Natural killer cell (primary cell): ENCODE measurements around the gene CNBP. TPM values are rescaled to one million over a fixed set of nuclear protein-coding genes. Genes with fewer than 3 reads are reported as not detected.

Experiments used
- ATAC-seq, 3 donors: fragments of 150-1000 bp in 2 of 3; fragments of 200-7000 bp in 1 of 3; cut with Tn5 transposase; 1 replicate in 1 of 3; 2 replicates in 2 of 3; pipeline ENCODE4 v1.10.0; 2021; ENCODE audit warnings: mild to moderate bottlenecking in 2 of 3, moderate library complexity in 2 of 3
- DNase-seq, 2 donors: peaks; one replicate each; pipeline versions ENCODE4 v3.0.0 to v3.0.0-alpha.2; 2013 to 2021; ENCODE audit warnings: mixed read lengths in 1 of 2
- H3K27ac ChIP-seq: one replicate; pipeline ENCODE4 v1.5.1; 2013; ENCODE audit warnings: mild to moderate bottlenecking, low read length
- H3K27me3 ChIP-seq: one replicate; pipeline ENCODE4 v1.6.1; 2013; ENCODE audit warnings: low read length; ENCODE audit not compliant: control insufficient read depth, insufficient read depth
- H3K36me3 ChIP-seq: one replicate; pipeline ENCODE4 v1.6.1; 2013; ENCODE audit warnings: low read length; ENCODE audit not compliant: control insufficient read depth, insufficient read depth
- H3K4me1 ChIP-seq: one replicate; pipeline ENCODE4 v1.6.1; 2013; ENCODE audit warnings: low read length; ENCODE audit not compliant: control insufficient read depth, insufficient read depth
- H3K4me3 ChIP-seq: one replicate; pipeline ENCODE4 v1.5.1; 2013; ENCODE audit warnings: low read length
- H3K9me3 ChIP-seq: one replicate; pipeline ENCODE4 v1.6.1; 2013; ENCODE audit warnings: low read length; ENCODE audit not compliant: control insufficient read depth, insufficient read depth
- H3K27ac Mint-ChIP-seq, 2 donors: one replicate each; pipeline ENCODE4 v1.8.0; 2022; ENCODE audit warnings: mild to moderate bottlenecking in 2 of 2, mixed read lengths in 2 of 2, moderate library complexity in 1 of 2
- H3K27me3 Mint-ChIP-seq, 2 donors: one replicate each; pipeline ENCODE4 v1.8.0; 2022; ENCODE audit warnings: low read depth in 2 of 2, mixed read lengths in 2 of 2
- H3K36me3 Mint-ChIP-seq: one replicate; pipeline ENCODE4 v1.8.0; 2022; ENCODE audit warnings: mixed read lengths
- H3K4me1 Mint-ChIP-seq, 2 donors: one replicate each; pipeline ENCODE4 v1.8.0; 2022; ENCODE audit warnings: mixed read lengths in 2 of 2
- H3K4me3 Mint-ChIP-seq: one replicate; pipeline ENCODE4 v1.8.0; 2022; ENCODE audit warnings: mild to moderate bottlenecking, moderate library complexity, mixed read lengths
- H3K9me3 Mint-ChIP-seq, 2 donors: one replicate each; pipeline ENCODE4 v1.8.0; 2022; ENCODE audit warnings: mixed read lengths in 2 of 2
- CTCF ChIP-seq: fragments of 200-600 bp; IDR thresholded peaks from one replicate; pipeline ENCODE4 v1.8.0; 2022; ENCODE audit warnings: antibody characterized with exemption
- WGBS: methylation state at CpG from one replicate; pipeline ENCODE4 v1.1.7; 2013; ENCODE audit warnings: missing lambda C conversion rate; ENCODE audit not compliant: insufficient coverage; 5-methylcytosine and 5-hydroxymethylcytosine counted together
- intact Hi-C: fragments of 100-400 bp; cut with micrococcal nuclease; formaldehyde crosslinking; loops from one replicate; pipeline ENCODE4 v1.14.2; 2022
- total RNA-seq, 4 donors: library from RNA; stranded (reverse); fragments of 120-200 nt in 1 of 4; gene quantifications; one replicate each; pipeline versions ENCODE4 v1.2.3 to v1.2.4, GENCODE V29; 2013 to 2022

The CNBP gene
- total RNA-seq, 3 donors from 2014 or later (not counting 1 experiment from before 2014, with no cell fraction given) = 202 to 223 (median 211) TPM

GRCh38 chr3:129120254-129121004 lies 63.3 kb downstream of the CNBP start:
- no peak for TF ChIP-seq CTCF
- peak; percentile 71 to 86 (median 75) for ATAC-seq
- Mint-ChIP-seq H3K4me3 (peak overlapping the region; percentile 87), H3K4me1 (peaks cover 58 to 62% of the 10 kb centered on the region in 2 donors), H3K36me3 (no peaks in the 10 kb centered on the region), H3K27me3 (no peaks in the 10 kb centered on the region), H3K27ac (peak overlapping the region; percentile 74 to 87), H3K9me3 (no peaks in the 10 kb centered on the region)
- Histone ChIP-seq H3K4me1 (peaks cover 57% of the 10 kb centered on the region), H3K36me3 (peaks cover 11% of the 10 kb centered on the region), H3K9me3 (no peaks in the 10 kb centered on the region), H3K27ac (peak overlapping the region; percentile 88), H3K4me3 (peak overlapping the region; percentile 92), H3K27me3 (no peaks in the 10 kb centered on the region)
- peak; percentile 82 to 96 for DNase-seq
- 0% methylated on average over 18 of the region's 18 CpGs for WGBS
- intact Hi-C loops = loop anchor here (1.0 to 2.0 kb wide), 6 partner anchors 41 to 129 kb away; partner anchors contain the start of genes CNBP, COPG1 and ISY1

GRCh38 chr3:129119365-129120100 lies 64.2 kb downstream of the CNBP start:
- H3K4me1 ChIP-seq = peaks cover 65% of the 10 kb centered on the region
- intact Hi-C loops = loop anchor here (1.0 to 2.0 kb wide), 6 partner anchors 42 to 130 kb away; partner anchors contain the start of genes CNBP, COPG1 and ISY1

GRCh38 chr3:129118745-129119144 lies 65.0 kb downstream of the CNBP start:
- no peak for TF ChIP-seq CTCF
- ATAC-seq = peak in 2 of 3 donors; percentile 6 to 19
- Histone ChIP-seq H3K9me3 (no peaks in the 10 kb centered on the region), H3K27ac (peak overlapping the region; percentile 88), H3K36me3 (peaks cover 15% of the 10 kb centered on the region), H3K27me3 (no peaks in the 10 kb centered on the region), H3K4me1 (peaks cover 70% of the 10 kb centered on the region), H3K4me3 (peak overlapping the region; percentile 2)
- H3K9me3 Mint-ChIP-seq = no peaks in the 10 kb centered on the region
- no peaks in the 10 kb centered on the region for H3K36me3 Mint-ChIP-seq
- H3K27ac Mint-ChIP-seq = peak overlapping the region; percentile 74 to 87
- intact Hi-C loops = no loop called here
- H3K4me1 Mint-ChIP-seq = peaks cover 63 to 75% of the 10 kb centered on the region in 2 donors
- peak in 1 of 2 donors; percentile 89 for DNase-seq
- 54% methylated on average over 4 of the region's 5 CpGs for WGBS
- H3K27me3 Mint-ChIP-seq = no peaks in the 10 kb centered on the region
- H3K4me3 Mint-ChIP-seq = peak overlapping the region; percentile 87

More at GRCh38 chr3:129119365-129120100, 64.2 kb downstream of the CNBP start:
- no peaks in the 10 kb centered on the region for H3K9me3 ChIP-seq
- Mint-ChIP-seq H3K36me3 (no peaks in the 10 kb centered on the region), H3K27me3 (no peaks in the 10 kb centered on the region), H3K27ac (peak overlapping the region; percentile 74 to 87), H3K9me3 (no peaks in the 10 kb centered on the region), H3K4me3 (peak overlapping the region; percentile 87), H3K4me1 (peaks cover 60 to 67% of the 10 kb centered on the region in 2 donors)
- DNase-seq (peak in 1 of 2 donors; percentile 31), ATAC-seq (no peak)
- 27% methylated on average over 12 of the region's 13 CpGs for WGBS
- peaks cover 11% of the 10 kb centered on the region for H3K36me3 ChIP-seq
- TF ChIP-seq CTCF = no peak
- H3K27ac ChIP-seq = peak overlapping the region; percentile 88
- H3K4me3 ChIP-seq = peak overlapping the region; percentile 92
- H3K27me3 ChIP-seq = no peaks in the 10 kb centered on the region

Other genes with a start within 250 kb of the CNBP start
- under 1 TPM; 0.26 to 0.43 (median 0.41) TPM for gene CFAP92, start 189.8 kb downstream of the CNBP start, total RNA-seq
- gene EFCC1, start 182.6 kb downstream of the CNBP start, total RNA-seq = under 1 TPM in 2 of 3 donors, not detected in 1; 0.28 to 0.70 TPM
- gene GP9, start 123.1 kb downstream of the CNBP start, total RNA-seq = 1 to 10 TPM in 2 of 3 donors, under 1 TPM in 1; 0.86 to 8.6 (median 3.8) TPM
- 10 to 100 TPM; 36.5 to 47.2 (median 38.3) TPM for gene RAB43, start 62.1 kb downstream of the CNBP start, total RNA-seq
- gene ISY1, start 22.8 kb downstream of the CNBP start, total RNA-seq = 10 to 100 TPM; 51.9 to 58.2 (median 56.1) TPM
- gene COPG1, start 65.7 kb upstream of the CNBP start, total RNA-seq = 100 to 1,000 TPM; 127 to 141 (median 135) TPM
- 10 to 100 TPM; 37.3 to 42.8 (median 40.9) TPM for gene HMCES, start 95.0 kb upstream of the CNBP start, total RNA-seq
- gene EFCAB12, start 244.7 kb upstream of the CNBP start, total RNA-seq = 1 to 10 TPM in 2 of 3 donors, under 1 TPM in 1; 0.94 to 3.3 (median 1.4) TPM